NT2/D1 (cell line): ENCODE measurements around the gene ZFHX3.

Source experiments
- YY1 ChIP-seq: IDR thresholded peaks from 2 replicates; pipeline ENCODE4 v1.6.1; 2011; ENCODE audit not compliant: insufficient read length, insufficient read depth
- ZNF274 ChIP-seq: IDR thresholded peaks from 2 replicates; pipeline ENCODE4 v1.6.1; 2011; ENCODE audit warnings: mild to moderate bottlenecking, low read depth, low read length

- no peak for TF ChIP-seq ZNF274
- no peak for TF ChIP-seq YY1
Observed at GRCh38 chr16:72921620-72922019, 126.3 kb downstream of the ZFHX3 start.
